ENCODE data around the gene RFFL.
"Not testable (repeated sequence)": the region's sequence is repeated elsewhere in the genome, so short reads cannot be mapped to it uniquely, and the experiment has no call there.

RFFL gene

DNA sequence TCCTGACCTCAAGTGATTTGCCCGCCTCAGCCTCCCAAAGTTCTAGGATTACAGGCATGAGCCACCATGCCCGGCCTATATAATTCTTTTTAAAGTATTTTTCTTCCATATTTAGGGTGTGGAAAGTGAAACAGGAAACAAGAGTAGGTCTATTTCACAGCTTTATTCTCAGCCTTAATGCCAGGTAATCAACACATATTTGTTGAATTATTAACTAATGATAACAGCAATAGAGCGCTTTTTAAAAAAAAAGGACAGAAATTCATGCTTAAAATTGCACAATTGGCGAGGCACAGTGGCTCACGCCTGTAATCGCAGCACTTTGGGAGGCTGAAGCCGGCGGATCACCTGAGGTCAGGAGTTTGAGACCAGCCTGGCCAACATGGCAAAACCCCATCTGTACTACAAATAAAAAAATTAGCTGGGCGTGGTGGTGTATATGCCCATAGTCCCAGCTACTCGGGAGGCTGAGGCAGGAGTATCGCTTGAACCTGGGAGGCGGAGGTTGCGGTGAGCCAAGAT, 18.0 kb downstream of the RFFL start:
- not testable (repeated sequence) for H2BK120ac ChIP-seq (ENCODE audit: low read depth, low read length); H3K4me2 ChIP-seq (ENCODE audit: insufficient read depth, low read length, poor library complexity, severe bottlenecking); H2BK5ac ChIP-seq (ENCODE audit: low read length)

DNA sequence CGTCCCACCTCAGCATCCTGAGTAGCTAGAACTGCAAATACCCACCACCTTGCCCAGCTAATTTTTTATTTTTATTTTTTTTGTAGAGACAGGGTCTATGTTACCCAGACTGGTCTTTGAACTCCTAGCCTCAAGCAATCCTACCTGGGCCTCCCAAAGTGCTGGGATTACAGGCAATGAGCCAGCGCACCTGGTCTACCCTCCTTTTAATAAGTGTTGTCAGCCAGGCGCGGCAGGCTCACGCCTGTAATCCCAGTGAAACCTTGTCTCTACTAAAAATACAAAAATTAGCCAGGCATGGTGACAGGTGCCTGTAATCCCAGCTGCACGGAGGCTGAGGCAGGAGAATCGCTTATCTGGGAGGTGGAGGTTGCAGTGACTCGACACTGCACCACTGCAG, 19.3 kb downstream of the RFFL start:
- H3K79me1 ChIP-seq (ENCODE audit: low read depth, low read length): no peaks in the 10 kb centered on the region
- DNase-seq (ENCODE audit: low spot score): no peak
- no peaks in the 10 kb centered on the region for H3K9me3 ChIP-seq (replicated peaks in 1 of 2; ENCODE audit: control insufficient read depth in 2 of 2, insufficient read depth in 1 of 2, low read depth in 1 of 2, low read length in 2 of 2)
- H2BK15ac ChIP-seq (ENCODE audit: low read length): no peak overlapping the region
- no peak overlapping the region for H3K14ac ChIP-seq (ENCODE audit: low read length)
- WGBS, 2 donors (ENCODE audit: extremely low coverage in 2 of 2, insufficient read length in 2 of 2, insufficient replicate concordance in 1 of 2): no CpG with 5 or more reads among the region's 8 CpGs
- no peak overlapping the region for H2BK5ac ChIP-seq (ENCODE audit: low read length)
- no peak overlapping the region for H3K23ac ChIP-seq (ENCODE audit: low read depth, low read length, poor library complexity)
- H3K36me3 ChIP-seq (replicated peaks in 1 of 2; ENCODE audit: control insufficient read depth in 2 of 2, insufficient read depth in 2 of 2, low read length in 2 of 2): no peaks in the 10 kb centered on the region
- H3K27me3 ChIP-seq (ENCODE audit: control insufficient read depth in 3 of 3, insufficient read depth in 3 of 3, low read depth in 1 of 3, low read length in 3 of 3): no peaks in the 10 kb centered on the region
- no peak overlapping the region for H3K4me3 ChIP-seq (ENCODE audit: low read length in 2 of 2)
- H4K8ac ChIP-seq (ENCODE audit: low read depth, low read length): no peak overlapping the region
- no peak overlapping the region for H3K4me2 ChIP-seq (ENCODE audit: insufficient read depth, low read length, poor library complexity, severe bottlenecking)
- no peak overlapping the region for H3K4ac ChIP-seq (ENCODE audit: low read length)
- no peak overlapping the region for H2BK120ac ChIP-seq (ENCODE audit: low read depth, low read length)
- peaks cover 0 to 4% of the 10 kb centered on the region in 2 donors for H3K4me1 ChIP-seq (ENCODE audit: control insufficient read depth in 2 of 2, insufficient read depth in 1 of 2, low read depth in 1 of 2, low read length in 2 of 2)
- H4K91ac ChIP-seq (ENCODE audit: low read depth, low read length, poor library complexity): no peak overlapping the region
- H3K9ac ChIP-seq (ENCODE audit: low read depth, low read length, poor library complexity): no peak overlapping the region
- no peak overlapping the region for H2AFZ ChIP-seq (ENCODE audit: low read length)
- no peak overlapping the region for H3K27ac ChIP-seq (replicated peaks; ENCODE audit: low read length)
- H2BK12ac ChIP-seq (ENCODE audit: low read length): no peak overlapping the region
- no peak overlapping the region for H3K18ac ChIP-seq (ENCODE audit: low read length)
- no peak overlapping the region for H2AK5ac ChIP-seq (ENCODE audit: low read depth, low read length)

More for the DNA sequence above, 18.0 kb downstream of the RFFL start:
- H3K4ac ChIP-seq (ENCODE audit: low read length); H2BK15ac ChIP-seq (ENCODE audit: low read length); H3K27me3 ChIP-seq (ENCODE audit: control insufficient read depth in 3 of 3, insufficient read depth in 3 of 3, low read depth in 1 of 3, low read length in 3 of 3); H4K8ac ChIP-seq (ENCODE audit: low read depth, low read length); H3K4me3 ChIP-seq (ENCODE audit: low read length in 2 of 2); H4K91ac ChIP-seq (ENCODE audit: low read depth, low read length, poor library complexity); H3K14ac ChIP-seq (ENCODE audit: low read length); H3K79me1 ChIP-seq (ENCODE audit: low read depth, low read length); H3K9ac ChIP-seq (ENCODE audit: low read depth, low read length, poor library complexity); H2BK12ac ChIP-seq (ENCODE audit: low read length); DNase-seq (ENCODE audit: low spot score); H3K4me1 ChIP-seq (ENCODE audit: control insufficient read depth in 2 of 2, insufficient read depth in 1 of 2, low read depth in 1 of 2, low read length in 2 of 2); H3K27ac ChIP-seq (replicated peaks; ENCODE audit: low read length); H2AFZ ChIP-seq (ENCODE audit: low read length); H3K23ac ChIP-seq (ENCODE audit: low read depth, low read length, poor library complexity); H3K36me3 ChIP-seq (replicated peaks in 1 of 2; ENCODE audit: control insufficient read depth in 2 of 2, insufficient read depth in 2 of 2, low read length in 2 of 2); H3K18ac ChIP-seq (ENCODE audit: low read length); H3K9me3 ChIP-seq (replicated peaks in 1 of 2; ENCODE audit: control insufficient read depth in 2 of 2, insufficient read depth in 1 of 2, low read depth in 1 of 2, low read length in 2 of 2); H2AK5ac ChIP-seq (ENCODE audit: low read depth, low read length): not testable (repeated sequence)
- no CpG with 5 or more reads among the region's 13 CpGs for WGBS, 2 donors (ENCODE audit: extremely low coverage in 2 of 2, insufficient read length in 2 of 2, insufficient replicate concordance in 1 of 2)

DNA sequence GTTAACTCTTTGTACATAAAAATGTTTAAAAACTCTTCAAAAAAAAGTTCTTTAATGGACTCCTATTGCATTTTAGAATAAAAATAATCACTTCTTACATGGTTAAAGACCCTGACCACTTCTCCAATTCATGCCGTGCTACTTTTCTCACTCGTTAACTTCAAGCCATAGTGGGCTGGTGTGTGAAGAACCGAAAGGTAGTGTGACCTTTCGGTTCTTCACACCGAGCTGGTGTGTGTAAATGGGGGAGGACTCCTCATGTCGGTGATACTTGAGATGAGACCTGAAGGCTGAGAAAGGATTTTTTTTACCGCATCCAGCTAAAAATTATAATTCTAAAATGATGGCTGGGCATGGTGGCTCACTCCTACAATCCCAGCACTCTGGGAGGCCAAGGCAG, 22.1 kb downstream of the RFFL start:
- no peak overlapping the region for H2BK5ac ChIP-seq (ENCODE audit: low read length)
- no peak overlapping the region for H3K4me2 ChIP-seq (ENCODE audit: insufficient read depth, low read length, poor library complexity, severe bottlenecking)
- no peak overlapping the region for H3K23ac ChIP-seq (ENCODE audit: low read depth, low read length, poor library complexity)
- H2BK15ac ChIP-seq (ENCODE audit: low read length): no peak overlapping the region
- H2AFZ ChIP-seq (ENCODE audit: low read length): no peak overlapping the region
- H3K4ac ChIP-seq (ENCODE audit: low read length): no peak overlapping the region
- no peak overlapping the region for H3K14ac ChIP-seq (ENCODE audit: low read length)
- no peaks in the 10 kb centered on the region for H3K79me1 ChIP-seq (ENCODE audit: low read depth, low read length)
- H3K4me3 ChIP-seq (ENCODE audit: low read length in 2 of 2): no peak overlapping the region
- no peaks in the 10 kb centered on the region for H3K36me3 ChIP-seq (replicated peaks in 1 of 2; ENCODE audit: control insufficient read depth in 2 of 2, insufficient read depth in 2 of 2, low read length in 2 of 2)
- no peak overlapping the region for H3K18ac ChIP-seq (ENCODE audit: low read length)
- H2BK12ac ChIP-seq (ENCODE audit: low read length): no peak overlapping the region
- no CpG with 5 or more reads among the region's 7 CpGs for WGBS, 2 donors (ENCODE audit: extremely low coverage in 2 of 2, insufficient read length in 2 of 2, insufficient replicate concordance in 1 of 2)
- no peak overlapping the region for H3K9ac ChIP-seq (ENCODE audit: low read depth, low read length, poor library complexity)
- DNase-seq (ENCODE audit: low spot score): no peak
- H2BK120ac ChIP-seq (ENCODE audit: low read depth, low read length): no peak overlapping the region
- H3K27ac ChIP-seq (replicated peaks; ENCODE audit: low read length): no peak overlapping the region
- no peak overlapping the region for H4K8ac ChIP-seq (ENCODE audit: low read depth, low read length)
- no peaks in the 10 kb centered on the region for H3K4me1 ChIP-seq (ENCODE audit: control insufficient read depth in 2 of 2, insufficient read depth in 1 of 2, low read depth in 1 of 2, low read length in 2 of 2)
- H3K27me3 ChIP-seq (ENCODE audit: control insufficient read depth in 3 of 3, insufficient read depth in 3 of 3, low read depth in 1 of 3, low read length in 3 of 3): no peaks in the 10 kb centered on the region
- no peaks in the 10 kb centered on the region for H3K9me3 ChIP-seq (replicated peaks in 1 of 2; ENCODE audit: control insufficient read depth in 2 of 2, insufficient read depth in 1 of 2, low read depth in 1 of 2, low read length in 2 of 2)
- H2AK5ac ChIP-seq (ENCODE audit: low read depth, low read length): no peak overlapping the region
- H4K91ac ChIP-seq (ENCODE audit: low read depth, low read length, poor library complexity): no peak overlapping the region

DNA sequence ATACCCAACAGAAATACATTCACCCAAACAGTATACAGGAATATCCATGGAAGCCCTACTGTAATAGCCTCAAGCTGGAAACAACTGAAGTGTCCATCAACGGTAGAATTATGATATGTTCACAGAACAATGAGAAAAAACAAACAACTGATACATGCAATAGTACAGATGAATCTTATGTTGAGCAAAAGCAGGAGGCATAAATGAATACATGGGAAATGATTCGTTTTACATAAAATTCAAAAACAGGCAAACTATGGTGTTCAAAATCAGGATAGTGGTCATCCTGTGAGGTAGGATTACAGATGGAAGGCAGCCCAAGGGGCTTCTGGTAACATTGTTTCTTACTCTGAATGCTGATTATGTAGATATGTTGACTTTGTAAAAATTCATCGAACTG, 25.1 kb downstream of the RFFL start:
- no peak overlapping the region for H3K4me3 ChIP-seq (ENCODE audit: low read length in 2 of 2)
- H2BK15ac ChIP-seq (ENCODE audit: low read length): no peak overlapping the region
- no peak overlapping the region for H3K9ac ChIP-seq (ENCODE audit: low read depth, low read length, poor library complexity)
- no CpG with 5 or more reads among the region's 3 CpGs for WGBS, 2 donors (ENCODE audit: extremely low coverage in 2 of 2, insufficient read length in 2 of 2, insufficient replicate concordance in 1 of 2)
- H3K14ac ChIP-seq (ENCODE audit: low read length): no peak overlapping the region
- no peak overlapping the region for H2AFZ ChIP-seq (ENCODE audit: low read length)
- H3K9me3 ChIP-seq (replicated peaks in 1 of 2; ENCODE audit: control insufficient read depth in 2 of 2, insufficient read depth in 1 of 2, low read depth in 1 of 2, low read length in 2 of 2): no peaks in the 10 kb centered on the region
- no peak for DNase-seq (ENCODE audit: low spot score)
- no peak overlapping the region for H3K4ac ChIP-seq (ENCODE audit: low read length)
- no peak overlapping the region for H2BK5ac ChIP-seq (ENCODE audit: low read length)
- no peaks in the 10 kb centered on the region for H3K36me3 ChIP-seq (replicated peaks in 1 of 2; ENCODE audit: control insufficient read depth in 2 of 2, insufficient read depth in 2 of 2, low read length in 2 of 2)
- no peak overlapping the region for H2AK5ac ChIP-seq (ENCODE audit: low read depth, low read length)
- H3K79me1 ChIP-seq (ENCODE audit: low read depth, low read length): no peaks in the 10 kb centered on the region
- no peak overlapping the region for H2BK12ac ChIP-seq (ENCODE audit: low read length)
- no peaks in the 10 kb centered on the region for H3K4me1 ChIP-seq (ENCODE audit: control insufficient read depth in 2 of 2, insufficient read depth in 1 of 2, low read depth in 1 of 2, low read length in 2 of 2)
- H3K4me2 ChIP-seq (ENCODE audit: insufficient read depth, low read length, poor library complexity, severe bottlenecking): no peak overlapping the region
- no peak overlapping the region for H4K91ac ChIP-seq (ENCODE audit: low read depth, low read length, poor library complexity)
- H2BK120ac ChIP-seq (ENCODE audit: low read depth, low read length): no peak overlapping the region
- H3K27me3 ChIP-seq (ENCODE audit: control insufficient read depth in 3 of 3, insufficient read depth in 3 of 3, low read depth in 1 of 3, low read length in 3 of 3): no peaks in the 10 kb centered on the region
- no peak overlapping the region for H3K27ac ChIP-seq (replicated peaks; ENCODE audit: low read length)
- H3K18ac ChIP-seq (ENCODE audit: low read length): no peak overlapping the region
- H4K8ac ChIP-seq (ENCODE audit: low read depth, low read length): no peak overlapping the region
- H3K23ac ChIP-seq (ENCODE audit: low read depth, low read length, poor library complexity): no peak overlapping the region

Measured in neuronal stem cell (in vitro differentiated cells).